ENCODE measurements around the gene PALLD. TPM values are rescaled to one million over a fixed set of nuclear protein-coding genes. Genes with fewer than 3 reads are reported as not detected.
A peak's percentile ranks its signal among the peaks of the same experiment; 100 is the strongest.

PALLD gene
- total and polyA plus RNA-seq, 2 of the 13 experiments (the other 11 are each of a cell fraction or from before 2014, with no cell fraction given): 0.50 to 1.5 TPM

GRCh38 chr4:168503652-168504362, 7.0 kb downstream of the PALLD start:
- ATAC-seq (no peak), DNase-seq (ENCODE audit: low spot score) (no peak), FAIRE-seq (no peak)
- ChIA-PET POLR2A (no interaction called here), CTCF (ENCODE audit: low intra/inter-chr PET ratio, low total read pairs) (no interaction called here)
- no TSS peak for BruUV-seq (replicated peaks)
- in situ Hi-C loops (cut with HindIII; ENCODE audit: extremely low pct_ligation_motif_present, low pct_unique_long_range_greater_than_20kb) (no loop called here), intact Hi-C loops (cut with micrococcal nuclease; ENCODE audit: unreplicated experiment) (no loop called here)
- Histone ChIP-seq H2AFZ (ENCODE audit: low read length) (no peak overlapping the region), H3K27me3 (ENCODE audit: control insufficient read depth in 1 of 2, insufficient read depth in 2 of 2, low read length in 2 of 2) (no peaks in the 10 kb centered on the region; a peak in 1 of 5 replicates), H3K79me2 (ENCODE audit: insufficient read depth, low read length) (no peaks in the 10 kb centered on the region), H3K27ac (ENCODE audit: extremely low read length, insufficient read depth, low read length) (no peak overlapping the region), H4K20me1 (ENCODE audit: insufficient read depth, low read length) (no peaks in the 10 kb centered on the region), H3K4me2 (ENCODE audit: low read depth, low read length) (no peak overlapping the region), H3K4me3 (replicated peaks in 1 of 3; ENCODE audit: insufficient read depth in 1 of 3, low read depth in 2 of 3, low read length in 3 of 3) (no peak overlapping the region), H3K4me1 (ENCODE audit: insufficient read depth, low read length) (peaks cover 7% of the 10 kb centered on the region), H3K9me3 (ENCODE audit: low read length) (no peaks in the 10 kb centered on the region), H3K36me3 (replicated peaks in 1 of 2; ENCODE audit: control insufficient read depth in 1 of 2, insufficient read depth in 2 of 2, low read length in 2 of 2) (no peaks in the 10 kb centered on the region; a peak in 1 of 5 replicates), H3K9ac (ENCODE audit: insufficient read depth, low read depth, low read length) (no peak overlapping the region)
- WGBS (ENCODE audit: low lambda C conversion rate): 30% methylated on average over 9 of the region's 9 CpGs
- TF ChIP-seq BCLAF1 (IDR thresholded peaks at IDR 0.05): no peak
- TF ChIP-seq CREB1 (IDR thresholded peaks at IDR 0.05): peak; percentile 56
- no peak for TF ChIP-seq CREB1 (CRISPR knock-in tag; IDR thresholded peaks at IDR 0.05)

- POLR2A ChIA-PET: no interaction called here
- Histone ChIP-seq H3K4me2 (ENCODE audit: low read depth, low read length) (no peak overlapping the region), H3K36me3 (replicated peaks in 1 of 2; ENCODE audit: control insufficient read depth in 1 of 2, insufficient read depth in 2 of 2, low read length in 2 of 2) (no peaks in the 10 kb centered on the region; a peak in 1 of 5 replicates), H3K27ac (ENCODE audit: extremely low read length, insufficient read depth, low read length) (no peak overlapping the region), H3K9me3 (ENCODE audit: low read length) (no peaks in the 10 kb centered on the region), H3K4me3 (replicated peaks in 1 of 3; ENCODE audit: insufficient read depth in 1 of 3, low read depth in 2 of 3, low read length in 3 of 3) (no peak overlapping the region), H4K20me1 (ENCODE audit: insufficient read depth, low read length) (no peaks in the 10 kb centered on the region), H3K79me2 (ENCODE audit: insufficient read depth, low read length) (no peaks in the 10 kb centered on the region), H2AFZ (ENCODE audit: low read length) (no peak overlapping the region), H3K4me1 (ENCODE audit: insufficient read depth, low read length) (peaks cover 7% of the 10 kb centered on the region), H3K9ac (ENCODE audit: insufficient read depth, low read depth, low read length) (no peak overlapping the region), H3K27me3 (ENCODE audit: control insufficient read depth in 1 of 2, insufficient read depth in 2 of 2, low read length in 2 of 2) (no peaks in the 10 kb centered on the region; a peak in 1 of 5 replicates)
- CTCF ChIA-PET (ENCODE audit: low intra/inter-chr PET ratio, low total read pairs): no interaction called here
- intact Hi-C loops (cut with micrococcal nuclease; ENCODE audit: unreplicated experiment) (no loop called here), in situ Hi-C loops (cut with HindIII; ENCODE audit: extremely low pct_ligation_motif_present, low pct_unique_long_range_greater_than_20kb) (no loop called here)
- no peak for FAIRE-seq
- BruUV-seq (replicated peaks): no TSS peak
- no peak for DNase-seq (ENCODE audit: low spot score)
- 20% methylated on average over 3 of the region's 3 CpGs for WGBS (ENCODE audit: low lambda C conversion rate)
- ATAC-seq: no peak
- TF ChIP-seq, protein P1, sequence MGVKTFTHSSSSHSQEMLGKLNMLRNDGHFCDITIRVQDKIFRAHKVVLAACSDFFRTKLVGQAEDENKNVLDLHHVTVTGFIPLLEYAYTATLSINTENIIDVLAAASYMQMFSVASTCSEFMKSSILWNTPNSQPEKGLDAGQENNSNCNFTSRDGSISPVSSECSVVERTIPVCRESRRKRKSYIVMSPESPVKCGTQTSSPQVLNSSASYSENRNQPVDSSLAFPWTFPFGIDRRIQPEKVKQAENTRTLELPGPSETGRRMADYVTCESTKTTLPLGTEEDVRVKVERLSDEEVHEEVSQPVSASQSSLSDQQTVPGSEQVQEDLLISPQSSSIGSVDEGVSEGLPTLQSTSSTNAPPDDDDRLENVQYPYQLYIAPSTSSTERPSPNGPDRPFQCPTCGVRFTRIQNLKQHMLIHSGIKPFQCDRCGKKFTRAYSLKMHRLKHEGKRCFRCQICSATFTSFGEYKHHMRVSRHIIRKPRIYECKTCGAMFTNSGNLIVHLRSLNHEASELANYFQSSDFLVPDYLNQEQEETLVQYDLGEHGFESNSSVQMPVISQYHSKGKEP (CRISPR knock-in tag; IDR thresholded peaks at IDR 0.05): no peak
- TF ChIP-seq, protein P2, sequence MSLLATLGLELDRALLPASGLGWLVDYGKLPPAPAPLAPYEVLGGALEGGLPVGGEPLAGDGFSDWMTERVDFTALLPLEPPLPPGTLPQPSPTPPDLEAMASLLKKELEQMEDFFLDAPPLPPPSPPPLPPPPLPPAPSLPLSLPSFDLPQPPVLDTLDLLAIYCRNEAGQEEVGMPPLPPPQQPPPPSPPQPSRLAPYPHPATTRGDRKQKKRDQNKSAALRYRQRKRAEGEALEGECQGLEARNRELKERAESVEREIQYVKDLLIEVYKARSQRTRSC (CRISPR knock-in tag; IDR thresholded peaks at IDR 0.05; ENCODE audit: low read depth): no peak
- TF ChIP-seq NKX3-1 (CRISPR knock-in tag; IDR thresholded peaks at IDR 0.05) (no peak), ZBTB2 (CRISPR knock-in tag; IDR thresholded peaks at IDR 0.05; ENCODE audit: low read depth) (no peak), SSRP1 (CRISPR knock-in tag; IDR thresholded peaks at IDR 0.05) (no peak), ZFY (CRISPR knock-in tag; IDR thresholded peaks at IDR 0.05) (no peak), MAFK (conservative IDR thresholded peaks at IDR 0.05 in 1 of 2, IDR thresholded peaks at IDR 0.05 in 1 of 2; ENCODE audit: low read length in 2 of 2) (no peak), TCF12 (IDR thresholded peaks at IDR 0.05) (no peak), TCF12 (CRISPR knock-in tag; IDR thresholded peaks at IDR 0.05) (no peak)
Observed at GRCh38 chr4:168504526-168504925, 7.7 kb downstream of the PALLD start.
